CD4-positive, alpha-beta memory T cell (primary cell): ENCODE measurements around the gene VPREB3. TPM values are rescaled to one million over a fixed set of nuclear protein-coding genes. Genes with fewer than 3 reads are reported as not detected.

Experiments
- CTCF ChIA-PET: fragments of 350-600 bp; sonication (Branson Sonifier 250); formaldehyde crosslinking; loops from one replicate; lab custom pipeline; 2021; ENCODE audit warnings: inconsistent platforms; ENCODE audit not compliant: partially characterized antibody; lab: Charles Lee
- POLR2A ChIA-PET: fragments of 350-600 bp; sonication (Branson Sonifier 250); formaldehyde crosslinking; loops from one replicate; lab custom pipeline; 2021; ENCODE audit not compliant: partially characterized antibody; lab: Charles Lee
- DNase-seq, 5 donors: peaks; one replicate each; pipeline versions ENCODE4 v3.0.0 to v3.0.0-alpha.2; 2020 to 2022; ENCODE audit warnings: mixed read lengths in 1 of 5
- H3K27ac ChIP-seq: one replicate; pipeline ENCODE4 v1.7.0; 2013; ENCODE audit warnings: low read depth, low read length
- H3K27me3 ChIP-seq: 2 replicates; pipeline ENCODE4 v1.7.0; 2013; ENCODE audit warnings: mild to moderate bottlenecking, low read length, moderate library complexity; ENCODE audit not compliant: insufficient read depth
- H3K36me3 ChIP-seq: 2 replicates; pipeline ENCODE4 v1.7.0; 2013; ENCODE audit warnings: mild to moderate bottlenecking, low read length, moderate library complexity; ENCODE audit not compliant: insufficient read depth
- H3K4me1 ChIP-seq: 2 replicates; pipeline ENCODE4 v1.7.0; 2013; ENCODE audit warnings: mild to moderate bottlenecking, low read length, moderate library complexity; ENCODE audit not compliant: insufficient read depth
- H3K4me3 ChIP-seq, 2 donors: one replicate each; pipeline ENCODE4 v1.7.0; 2013; ENCODE audit warnings: low read length in 2 of 2, mild to moderate bottlenecking in 1 of 2
- H3K9me3 ChIP-seq, 2 donors: one replicate each; pipeline ENCODE4 v1.7.0; 2013; ENCODE audit warnings: low read length in 2 of 2, control low read depth in 1 of 2; ENCODE audit not compliant: control insufficient read depth in 1 of 2
- H3K27ac Mint-ChIP-seq, 7 donors: one replicate each; pipeline ENCODE4 v1.8.0; 2020 to 2021; ENCODE audit warnings: mixed read lengths in 7 of 7, mild to moderate bottlenecking in 6 of 7, inconsistent platforms in 3 of 7, moderate library complexity in 3 of 7
- H3K27me3 Mint-ChIP-seq, 2 donors: one replicate each; pipeline ENCODE4 v1.8.0; 2020 to 2021; ENCODE audit warnings: mixed read lengths in 2 of 2
- H3K36me3 Mint-ChIP-seq, 2 donors: one replicate each; pipeline ENCODE4 v1.8.0; 2020 to 2021; ENCODE audit warnings: mixed read lengths in 2 of 2, inconsistent platforms in 1 of 2, mild to moderate bottlenecking in 1 of 2
- H3K4me1 Mint-ChIP-seq, 4 donors: one replicate each; pipeline ENCODE4 v1.8.0; 2020 to 2021; ENCODE audit warnings: mixed read lengths in 4 of 4, mild to moderate bottlenecking in 1 of 4
- H3K4me3 Mint-ChIP-seq, 8 donors: one replicate each; pipeline ENCODE4 v1.8.0; 2020 to 2021; ENCODE audit warnings: mixed read lengths in 8 of 8, mild to moderate bottlenecking in 7 of 8, moderate library complexity in 6 of 8, inconsistent platforms in 3 of 8
- H3K9me3 Mint-ChIP-seq, 8 donors: one replicate each; pipeline ENCODE4 v1.8.0; 2020 to 2021; ENCODE audit warnings: mixed read lengths in 8 of 8, mild to moderate bottlenecking in 5 of 8, inconsistent platforms in 3 of 8, moderate library complexity in 1 of 8
- intact Hi-C: fragments of 100-400 bp; cut with micrococcal nuclease; formaldehyde crosslinking; loops from one replicate; pipeline ENCODE4 v1.15.1; 2023
- polyA plus RNA-seq, 2 donors: library from polyadenylated mRNA; unstranded; fragments of 300-500 nt; fragmentation: Illumina TruSeq; gene quantifications; one replicate each; pipeline ENCODE4 v1.2.3, GENCODE V29; 2021
- total RNA-seq, 2 experiments: library from RNA; stranded (reverse); gene quantifications; one replicate each; pipeline ENCODE4 v1.2.3, GENCODE V29; 2021

VPREB3 gene
- total and polyA plus RNA-seq, 4 experiments from 2014 or later: 1.2 to 5.5 TPM; not detected in 2

- Mint-ChIP-seq H3K9me3 (no peaks in the 10 kb centered on the region), H3K4me1 (peaks cover 7 to 21% (median 12%) of the 10 kb centered on the region in 4 donors), H3K27ac (peak overlapping the region in 5 of 7 donors; percentile 55 to 79 (median 61)), H3K4me3 (peak overlapping the region; percentile 62 to 85 (median 76)), H3K27me3 (no peaks in the 10 kb centered on the region), H3K36me3 (peaks cover 3 to 4% of the 10 kb centered on the region in 2 donors)
- DNase-seq: no peak
- Histone ChIP-seq H3K4me1 (peaks cover 13% of the 10 kb centered on the region), H3K27me3 (no peaks in the 10 kb centered on the region), H3K9me3 (no peaks in the 10 kb centered on the region), H3K36me3 (no peaks in the 10 kb centered on the region), H3K27ac (peak overlapping the region; percentile 67), H3K4me3 (peak overlapping the region; percentile 42 to 82)
- ChIA-PET POLR2A (interaction anchor here (1.1 to 3.0 kb wide), 9 partner anchors 12 to 162 kb away, joined by 3 to 18 read pairs (median 10); partner anchors contain the start of genes C22orf15, CHCHD10, MIF and SLC2A11), CTCF (interaction anchor here (1.1 kb wide), 1 partner anchor 33 kb away, joined by 3 read pairs; no protein-coding TSS in a partner anchor)
- intact Hi-C loops: loop anchor here (1.0 to 5.0 kb wide), 5 partner anchors 16 to 55 kb away; partner anchors contain the start of genes CHCHD10 and MMP11
These were observed 2.7 kb downstream of the VPREB3 start for GRCh38 chr22:23751441-23751996.

- intact Hi-C loops: loop anchor here (1.0 to 5.0 kb wide), 5 partner anchors 16 to 55 kb away; partner anchors contain the start of genes CHCHD10 and MMP11
- Histone ChIP-seq H3K9me3 (no peaks in the 10 kb centered on the region), H3K36me3 (no peaks in the 10 kb centered on the region), H3K4me1 (peaks cover 13% of the 10 kb centered on the region), H3K27me3 (no peaks in the 10 kb centered on the region), H3K4me3 (peak within 1 kb of the TSS; percentile 73 to 82), H3K27ac (peak within 1 kb of the TSS; percentile 67)
- DNase-seq: peak; percentile 83 to 88 (median 86)
- Mint-ChIP-seq H3K27me3 (no peaks in the 10 kb centered on the region), H3K27ac (peak within 1 kb of the TSS; percentile 69 to 87 (median 78)), H3K9me3 (no peaks in the 10 kb centered on the region), H3K4me3 (peak within 1 kb of the TSS; percentile 76 to 85 (median 80)), H3K36me3 (peaks cover 3 to 8% of the 10 kb centered on the region in 2 donors), H3K4me1 (peaks cover 7 to 21% (median 12%) of the 10 kb centered on the region in 4 donors)
- ChIA-PET CTCF (interaction anchor here (0.6 to 1.1 kb wide), 2 partner anchors 32 to 107 kb away, joined by 3 to 4 read pairs; no protein-coding TSS in a partner anchor), POLR2A (interaction anchor here (0.6 to 3.0 kb wide), 11 partner anchors 9 to 163 kb away, joined by 3 to 18 read pairs (median 9); partner anchors contain the start of genes C22orf15, CHCHD10, MIF and SLC2A11)
These were observed 3.3 kb downstream of the VPREB3 start, which contains the start of gene ZNF70 for GRCh38 chr22:23750714-23751440. Gene ZNF70 (minus strand): TSS chr22:23751112. CDS start chr22:23745140, 5,972 bp downstream.

DNA sequence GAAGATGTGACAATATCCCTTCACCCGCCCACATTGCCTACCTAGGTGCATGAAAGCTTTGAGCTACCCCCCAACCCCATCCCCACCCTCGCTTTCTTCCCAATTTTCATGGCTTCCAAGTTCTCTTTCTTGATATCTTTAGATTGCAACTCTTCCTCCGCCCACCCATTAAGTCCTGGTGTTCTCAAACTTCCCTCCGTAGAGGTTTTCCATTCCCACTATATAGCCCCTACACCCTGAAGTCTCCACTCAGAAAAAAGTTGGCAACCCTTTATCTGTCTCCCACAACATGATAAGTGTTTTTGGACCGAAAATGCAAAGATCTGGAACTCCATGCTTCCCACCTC lies 3.9 kb downstream of the VPREB3 start:
- H3K4me3 Mint-ChIP-seq: peak overlapping the region; percentile 76 to 83 (median 79)
- peaks cover 7 to 21% (median 12%) of the 10 kb centered on the region in 4 donors for H3K4me1 Mint-ChIP-seq
- no peak for DNase-seq
- H3K27me3 Mint-ChIP-seq: no peaks in the 10 kb centered on the region
- no peaks in the 10 kb centered on the region for H3K9me3 ChIP-seq
- H3K4me3 ChIP-seq: peak overlapping the region; percentile 73
- intact Hi-C loops: loop anchor here (5.0 kb wide), 1 partner anchor 33 kb away; no protein-coding TSS in a partner anchor
- H3K9me3 Mint-ChIP-seq: no peaks in the 10 kb centered on the region
- no peaks in the 10 kb centered on the region for H3K36me3 ChIP-seq
- peak overlapping the region; percentile 40 for H3K27ac ChIP-seq
- ChIA-PET CTCF (interaction anchor here (0.6 to 1.2 kb wide), 3 partner anchors 8 to 108 kb away, joined by 3 to 4 read pairs (median 3); no protein-coding TSS in a partner anchor), POLR2A (interaction anchor here (0.6 to 3.0 kb wide), 10 partner anchors 9 to 144 kb away, joined by 3 to 18 read pairs (median 10); partner anchors contain the start of genes C22orf15, CHCHD10, MIF and SLC2A11)
- peak overlapping the region; percentile 34 to 84 (median 77) for H3K27ac Mint-ChIP-seq
- peaks cover 13% of the 10 kb centered on the region for H3K4me1 ChIP-seq
- H3K36me3 Mint-ChIP-seq: peaks cover 3 to 9% of the 10 kb centered on the region in 2 donors
- H3K27me3 ChIP-seq: no peaks in the 10 kb centered on the region

DNA sequence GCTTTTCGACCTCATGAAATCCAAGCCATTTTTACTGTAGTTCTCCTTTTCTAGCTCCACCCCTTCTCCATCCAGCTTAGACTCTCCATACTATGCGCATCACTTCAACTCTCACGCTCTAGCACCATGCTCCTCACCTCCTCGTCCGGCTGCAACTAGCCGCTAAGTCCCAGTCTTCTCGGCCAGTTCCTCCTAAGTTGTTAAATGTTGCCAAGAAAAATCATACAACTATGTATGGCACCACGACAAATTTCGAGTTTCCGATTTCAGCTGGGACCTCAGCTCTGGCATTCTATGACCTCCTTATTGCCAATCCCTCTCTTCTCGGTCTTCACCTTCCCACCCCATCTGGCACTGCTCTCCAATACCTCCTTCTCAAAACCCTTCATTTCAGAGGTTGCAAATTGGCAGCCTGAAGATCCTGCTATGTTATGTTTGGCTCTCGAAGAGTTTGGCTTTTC lies 4.4 kb downstream of the VPREB3 start:
- no peak for DNase-seq
- H3K4me1 Mint-ChIP-seq: peaks cover 10 to 25% (median 12%) of the 10 kb centered on the region in 4 donors
- Histone ChIP-seq H3K27ac (no peak overlapping the region), H3K4me3 (no peak overlapping the region), H3K27me3 (no peaks in the 10 kb centered on the region), H3K9me3 (no peaks in the 10 kb centered on the region), H3K36me3 (no peaks in the 10 kb centered on the region), H3K4me1 (peaks cover 13% of the 10 kb centered on the region)
- ChIA-PET POLR2A (interaction anchor here (2.0 to 3.0 kb wide), 3 partner anchors 33 to 144 kb away, joined by 11 to 15 read pairs (median 14); partner anchors contain the start of genes MIF and SMARCB1), CTCF (interaction anchor here (1.2 to 1.7 kb wide), 2 partner anchors 8 to 21 kb away, joined by 3 to 7 read pairs; no protein-coding TSS in a partner anchor)
- intact Hi-C loops: loop anchor here (5.0 kb wide), 1 partner anchor 33 kb away; no protein-coding TSS in a partner anchor
- peak overlapping the region in 5 of 7 donors; percentile 10 to 84 (median 59) for H3K27ac Mint-ChIP-seq
- peaks cover 7 to 14% of the 10 kb centered on the region in 2 donors for H3K36me3 Mint-ChIP-seq
- peaks cover 0 to under 1% (median under 1%) of the 10 kb centered on the region in 8 donors for H3K9me3 Mint-ChIP-seq
- H3K27me3 Mint-ChIP-seq: no peaks in the 10 kb centered on the region
- H3K4me3 Mint-ChIP-seq: peak overlapping the region; percentile 76 to 83 (median 79)

GRCh38 chr22:23745791-23746190 lies 8.4 kb downstream of the VPREB3 start:
- peaks cover 26 to 31% of the 10 kb centered on the region in 2 donors for H3K36me3 Mint-ChIP-seq
- Histone ChIP-seq H3K36me3 (no peaks in the 10 kb centered on the region), H3K9me3 (no peaks in the 10 kb centered on the region), H3K27ac (no peak overlapping the region), H3K4me1 (peaks cover 8% of the 10 kb centered on the region), H3K27me3 (no peaks in the 10 kb centered on the region), H3K4me3 (no peak overlapping the region)
- peaks cover 10 to 16% (median 10%) of the 10 kb centered on the region in 4 donors for H3K4me1 Mint-ChIP-seq
- H3K4me3 Mint-ChIP-seq: no peak overlapping the region
- no peak overlapping the region for H3K27ac Mint-ChIP-seq
- ChIA-PET POLR2A (interaction anchor here (0.5 kb wide), 1 partner anchor 9 kb away, joined by 3 read pairs; no protein-coding TSS in a partner anchor), CTCF (interaction anchor here (0.6 kb wide), 1 partner anchor 17 kb away, joined by 3 read pairs; the partner anchor contains the start of gene C22orf15)
- intact Hi-C loops: no loop called here
- no peak for DNase-seq
- peaks cover 0 to 9% (median 2%) of the 10 kb centered on the region in 8 donors for H3K9me3 Mint-ChIP-seq
- no peaks in the 10 kb centered on the region for H3K27me3 Mint-ChIP-seq

DNA sequence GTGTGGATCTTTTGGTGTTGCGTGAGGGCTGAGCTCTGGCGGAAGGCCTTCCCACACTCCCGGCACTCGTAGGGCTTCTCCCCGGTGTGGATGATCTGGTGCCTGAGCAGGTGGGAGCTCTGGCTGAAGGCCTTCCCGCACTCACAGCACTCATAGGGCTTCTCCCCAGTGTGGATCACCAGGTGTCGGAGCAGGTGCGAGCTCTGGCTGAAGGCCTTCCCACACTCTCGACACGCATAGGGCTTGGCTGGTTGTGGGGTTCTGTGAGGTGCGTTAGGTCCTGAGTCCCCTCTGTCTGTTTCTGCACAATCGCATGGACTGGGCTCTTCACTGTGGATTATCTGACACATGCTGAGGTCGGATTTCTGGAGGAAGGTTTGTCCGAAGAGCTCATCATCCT lies 9.7 kb downstream of the VPREB3 start:
- no peaks in the 10 kb centered on the region for H3K4me1 ChIP-seq
- no peak overlapping the region for H3K27ac Mint-ChIP-seq
- peaks cover 0 to 5% (median 1%) of the 10 kb centered on the region in 4 donors for H3K4me1 Mint-ChIP-seq
- no peak overlapping the region for H3K4me3 Mint-ChIP-seq
- H3K27me3 Mint-ChIP-seq: no peaks in the 10 kb centered on the region
- POLR2A ChIA-PET: no interaction called here
- intact Hi-C loops: no loop called here
- H3K36me3 Mint-ChIP-seq: peaks cover 26 to 31% of the 10 kb centered on the region in 2 donors
- DNase-seq: no peak
- CTCF ChIA-PET: no interaction called here
- H3K36me3 ChIP-seq: no peaks in the 10 kb centered on the region
- no peaks in the 10 kb centered on the region for H3K27me3 ChIP-seq
- H3K9me3 Mint-ChIP-seq: peaks cover 0 to 9% (median 2%) of the 10 kb centered on the region in 8 donors
- H3K9me3 ChIP-seq: no peaks in the 10 kb centered on the region
- H3K27ac ChIP-seq: no peak overlapping the region
- no peak overlapping the region for H3K4me3 ChIP-seq
